ENCODE results near the gene ZNF511.

ZNF511 gene

DNA sequence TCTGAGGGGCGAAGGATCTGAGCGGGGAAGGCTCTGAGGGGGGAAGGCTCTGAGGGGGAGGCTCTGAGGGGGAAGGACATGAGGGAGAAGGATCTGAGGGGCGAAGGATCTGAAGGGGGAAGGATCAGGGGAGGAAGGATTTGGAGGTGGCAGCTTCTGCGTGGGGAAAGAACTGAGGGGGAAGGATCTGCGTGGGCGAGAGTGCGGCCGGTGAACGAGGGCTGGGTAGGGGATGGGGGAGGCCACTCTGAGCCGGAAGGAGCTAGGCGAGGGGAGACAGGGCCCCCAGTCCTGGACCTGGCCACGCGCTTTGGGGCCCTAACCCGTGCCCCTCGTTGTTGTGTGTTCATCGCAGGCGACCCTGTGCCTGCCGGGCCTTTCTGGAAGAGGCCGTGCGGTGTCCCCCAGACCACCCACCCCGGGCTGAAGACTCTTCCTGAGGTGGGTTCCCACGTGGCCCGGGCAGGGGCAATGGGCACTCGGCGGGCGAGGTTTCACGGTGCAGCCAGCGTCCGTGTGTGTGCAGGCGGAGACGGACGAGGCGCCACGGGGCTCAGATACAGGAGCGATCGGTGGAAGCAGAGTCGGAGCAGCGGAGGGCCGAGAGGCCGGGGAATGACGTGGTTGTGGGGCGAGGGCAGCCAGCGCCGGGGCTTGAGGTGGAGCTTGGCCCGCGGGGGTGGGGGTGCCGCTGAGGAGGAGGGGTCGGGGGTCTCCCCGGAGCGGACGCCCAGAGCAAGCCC is 26.0 kb downstream of the ZNF511 start:
- H3K27ac ChIP-seq = no peak overlapping the region
- TF ChIP-seq CTCF (conservative IDR thresholded peaks at IDR 0.05) (no peak), ZFX (IDR thresholded peaks at IDR 0.05) (no peak)

GRCh38 chr10:133335246-133336117 is 26.8 kb downstream of the ZNF511 start:
- TF ChIP-seq CTCF (conservative IDR thresholded peaks at IDR 0.05) = no peak
- TF ChIP-seq ZFX (IDR thresholded peaks at IDR 0.05) = no peak
- H3K27ac ChIP-seq = no peak overlapping the region

GRCh38 chr10:133336118-133336576 is 27.4 kb downstream of the ZNF511 start:
- TF ChIP-seq CTCF (conservative IDR thresholded peaks at IDR 0.05) (no peak), ZFX (IDR thresholded peaks at IDR 0.05) (no peak)
- no peak overlapping the region for H3K27ac ChIP-seq

- H3K27ac ChIP-seq = no peak within 1 kb of the TSS
- TF ChIP-seq ZFX (IDR thresholded peaks at IDR 0.05) = no peak
- TF ChIP-seq CTCF (conservative IDR thresholded peaks at IDR 0.05) = no peak
Observed at GRCh38 chr10:133336577-133337369, 28.1 kb downstream of the ZNF511 start, which contains the start of gene CALY. Gene CALY (minus strand): TSS chr10:133336896. CDS start chr10:133328989, 7,907 bp downstream.

- TF ChIP-seq ZFX (IDR thresholded peaks at IDR 0.05) = no peak
- TF ChIP-seq CTCF (conservative IDR thresholded peaks at IDR 0.05) = no peak
- H3K27ac ChIP-seq = no peak overlapping the region
Observed at GRCh38 chr10:133337370-133337725, 28.6 kb downstream of the ZNF511 start.

DNA sequence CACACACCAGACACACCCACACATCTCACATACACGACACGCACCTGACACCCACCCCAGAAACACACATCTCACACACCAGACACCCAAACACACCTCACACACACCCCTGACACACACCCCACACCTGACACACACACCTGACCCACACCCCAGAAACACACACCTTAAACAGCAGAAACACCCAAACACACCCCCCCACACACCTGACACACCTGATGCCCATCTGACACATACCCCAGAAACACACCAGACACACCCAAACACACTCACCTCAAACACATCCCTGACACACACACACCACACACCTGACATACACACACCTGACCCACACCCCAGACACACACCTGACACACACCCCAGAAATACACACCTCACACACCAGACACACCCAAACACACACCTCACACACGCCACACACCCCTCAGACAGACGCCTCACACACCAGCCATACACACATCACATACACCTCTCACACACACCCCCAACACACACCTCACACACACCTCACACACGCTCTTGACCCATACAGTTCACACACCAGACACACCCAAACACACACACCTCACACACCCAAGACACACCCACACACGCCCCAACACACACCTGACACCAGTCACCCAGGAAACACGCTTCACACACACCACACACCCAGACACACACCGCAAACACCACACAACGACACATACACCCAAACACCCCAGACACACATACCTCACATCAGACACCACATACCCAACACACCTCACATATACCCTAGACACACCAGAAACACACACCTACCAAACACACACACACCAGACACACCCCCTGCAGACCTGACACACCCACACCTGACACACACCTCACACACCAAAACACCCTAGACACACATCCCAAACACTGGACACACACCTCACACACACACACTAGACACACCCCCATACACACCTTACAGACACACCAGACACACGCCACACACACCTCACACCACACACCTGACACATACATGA is 29.7 kb downstream of the ZNF511 start:
- TF ChIP-seq ZFX (IDR thresholded peaks at IDR 0.05) (no peak), CTCF (conservative IDR thresholded peaks at IDR 0.05) (no peak)
- no peak overlapping the region for H3K27ac ChIP-seq
